ENCODE results near the gene STAT5B.
"Not testable (repeated sequence)": the region's sequence is repeated elsewhere in the genome, so short reads cannot be mapped to it uniquely, and the experiment has no call there.

STAT5B gene

GRCh38 chr17:42202696-42203095 lies 73.5 kb downstream of the STAT5B start:
- intact Hi-C loops (cut with DNase I): loop anchor here (10.0 kb wide), 1 partner anchor 82 kb away; the partner anchor contains the start of gene STAT5A
- no peak for DNase-seq

- intact Hi-C loops (cut with DNase I): loop anchor here (10.0 kb wide), 1 partner anchor 83 kb away; the partner anchor contains the start of gene STAT5A
- peak in 1 of 10 donors; percentile 14 for DNase-seq
These were observed 74.0 kb downstream of the STAT5B start for GRCh38 chr17:42202159-42202558.

- no peak for DNase-seq
- intact Hi-C loops (cut with DNase I): loop anchor here (10.0 kb wide), 1 partner anchor 83 kb away; the partner anchor contains the start of gene STAT5A
These were observed 74.8 kb downstream of the STAT5B start for GRCh38 chr17:42201458-42201772.

- DNase-seq: peak; percentile 40 to 93 (median 60)
- intact Hi-C loops (cut with DNase I): loop anchor here (10.0 kb wide), 1 partner anchor 84 kb away; the partner anchor contains the start of gene STAT5A
These were observed 75.3 kb downstream of the STAT5B start for GRCh38 chr17:42200706-42201457.

GRCh38 chr17:42199416-42200011 lies 76.7 kb downstream of the STAT5B start:
- intact Hi-C loops (cut with DNase I): loop anchor here (10.0 kb wide), 1 partner anchor 85 kb away; the partner anchor contains the start of gene STAT5A
- no peak for DNase-seq

- intact Hi-C loops (cut with DNase I): no loop called here
- no peak for DNase-seq
These were observed 77.3 kb downstream of the STAT5B start for GRCh38 chr17:42198897-42199296.

- DNase-seq: no peak
- intact Hi-C loops (cut with DNase I): no loop called here
These were observed 78.5 kb downstream of the STAT5B start for GRCh38 chr17:42197564-42198156.

- intact Hi-C loops (cut with DNase I): no loop called here
These were observed 82.0 kb downstream of the STAT5B start, which contains the start of gene GHDC for GRCh38 chr17:42193969-42194899. Gene GHDC, minus strand, starts transcription at chr17:42194494. Its CDS starts 913 bp downstream, at chr17:42193581.

GRCh38 chr17:42193216-42193968 lies 82.8 kb downstream of the STAT5B start:
- intact Hi-C loops (cut with DNase I): no loop called here
- DNase-seq: peak in 2 of 10 donors; percentile 84

More at GRCh38 chr17:42193969-42194899, 82.0 kb downstream of the STAT5B start, which contains the start of gene GHDC:
- DNase-seq: peak; percentile 79 to 98 (median 86)

GRCh38 chr17:42192189-42193126 lies 83.7 kb downstream of the STAT5B start:
- intact Hi-C loops (cut with DNase I): no loop called here

GRCh38 chr17:42191275-42191608 lies 84.9 kb downstream of the STAT5B start:
- DNase-seq: peak in 2 of 10 donors; percentile 11 to 16
- intact Hi-C loops (cut with DNase I): no loop called here

More at GRCh38 chr17:42192189-42193126, 83.7 kb downstream of the STAT5B start:
- DNase-seq: peak in 2 of 10 donors; percentile 64 to 83

GRCh38 chr17:42190491-42191274 lies 85.5 kb downstream of the STAT5B start:
- intact Hi-C loops (cut with DNase I): no loop called here

GRCh38 chr17:42189651-42189965 lies 86.6 kb downstream of the STAT5B start:
- DNase-seq: peak in 2 of 10 donors; percentile 35 to 70
- intact Hi-C loops (cut with DNase I): no loop called here

More at GRCh38 chr17:42190491-42191274, 85.5 kb downstream of the STAT5B start:
- peak in 2 of 10 donors; percentile 23 to 66 for DNase-seq

GRCh38 chr17:42188749-42189650 lies 87.2 kb downstream of the STAT5B start:
- DNase-seq: peak in 2 of 10 donors; percentile 55 to 77
- intact Hi-C loops (cut with DNase I): no loop called here

- peak in 1 of 10 donors; percentile 12 for DNase-seq
- intact Hi-C loops (cut with DNase I): no loop called here
These were observed 88.4 kb downstream of the STAT5B start for GRCh38 chr17:42187833-42188232.

GRCh38 chr17:42186191-42186590 lies 90.0 kb downstream of the STAT5B start:
- intact Hi-C loops (cut with DNase I): not testable (repeated sequence)
- DNase-seq: peak in 1 of 10 donors; percentile 1

- intact Hi-C loops (cut with DNase I): no loop called here
- DNase-seq: peak in 1 of 10 donors; percentile 37
These were observed 90.6 kb downstream of the STAT5B start for GRCh38 chr17:42185621-42185930.
